Measurements from ENCODE around the gene CCL5. TPM values are rescaled to one million over a fixed set of nuclear protein-coding genes. Genes with fewer than 3 reads are reported as not detected.

Gene CCL5
- polyA plus RNA-seq, 1 donor (not counting 4 experiments of a cell fraction or from before 2014, with no cell fraction given) = 0.46 TPM

GRCh38 chr17:35891269-35891668, 11.1 kb upstream of the CCL5 start:
- H3K27ac ChIP-seq (ENCODE audit: control insufficient read depth, insufficient read depth, low read length) = no peak overlapping the region
- FAIRE-seq (no peak), DNase-seq (ENCODE audit: low read depth, low spot score) (no peak)

GRCh38 chr17:35890774-35891155, 10.6 kb upstream of the CCL5 start:
- peaks cover 7% of the 10 kb centered on the region for H3K4me1 ChIP-seq (ENCODE audit: control insufficient read depth, extremely low read depth, insufficient read depth, low read length)
- dilution Hi-C loops (cut with MboI; ENCODE audit: extremely low pct_ligation_motif_present, low sequenced_read_pairs) = no loop called here
- no peak overlapping the region for H3K4me3 ChIP-seq (ENCODE audit: control insufficient read depth in 2 of 3, extremely low read depth in 1 of 3, insufficient read depth in 2 of 3, low read depth in 1 of 3, low read length in 3 of 3)
- H3K36me3 ChIP-seq (ENCODE audit: control insufficient read depth in 2 of 2, extremely low read depth in 1 of 2, insufficient read depth in 2 of 2, low read length in 2 of 2) = no peaks in the 10 kb centered on the region
- no peak overlapping the region for H3K4me2 ChIP-seq (ENCODE audit: control insufficient read depth, extremely low read depth, insufficient read depth, low read depth, low read length)
- no peaks in the 10 kb centered on the region for H3K9me1 ChIP-seq (ENCODE audit: control insufficient read depth, extremely low read depth, insufficient read depth, low read length)
- H4K20me1 ChIP-seq (ENCODE audit: control insufficient read depth, extremely low read depth, insufficient read depth, low read length) = no peaks in the 10 kb centered on the region
- no peaks in the 10 kb centered on the region for H3K9me3 ChIP-seq (ENCODE audit: control insufficient read depth, low read depth, low read length)
- FAIRE-seq (no peak), DNase-seq (ENCODE audit: low read depth, low spot score) (no peak)
- TF ChIP-seq EZH2 (IDR thresholded peaks at IDR 0.05; ENCODE audit: low read length) = no peak
- TF ChIP-seq, protein P1, sequence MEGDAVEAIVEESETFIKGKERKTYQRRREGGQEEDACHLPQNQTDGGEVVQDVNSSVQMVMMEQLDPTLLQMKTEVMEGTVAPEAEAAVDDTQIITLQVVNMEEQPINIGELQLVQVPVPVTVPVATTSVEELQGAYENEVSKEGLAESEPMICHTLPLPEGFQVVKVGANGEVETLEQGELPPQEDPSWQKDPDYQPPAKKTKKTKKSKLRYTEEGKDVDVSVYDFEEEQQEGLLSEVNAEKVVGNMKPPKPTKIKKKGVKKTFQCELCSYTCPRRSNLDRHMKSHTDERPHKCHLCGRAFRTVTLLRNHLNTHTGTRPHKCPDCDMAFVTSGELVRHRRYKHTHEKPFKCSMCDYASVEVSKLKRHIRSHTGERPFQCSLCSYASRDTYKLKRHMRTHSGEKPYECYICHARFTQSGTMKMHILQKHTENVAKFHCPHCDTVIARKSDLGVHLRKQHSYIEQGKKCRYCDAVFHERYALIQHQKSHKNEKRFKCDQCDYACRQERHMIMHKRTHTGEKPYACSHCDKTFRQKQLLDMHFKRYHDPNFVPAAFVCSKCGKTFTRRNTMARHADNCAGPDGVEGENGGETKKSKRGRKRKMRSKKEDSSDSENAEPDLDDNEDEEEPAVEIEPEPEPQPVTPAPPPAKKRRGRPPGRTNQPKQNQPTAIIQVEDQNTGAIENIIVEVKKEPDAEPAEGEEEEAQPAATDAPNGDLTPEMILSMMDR (optimal IDR thresholded peaks at IDR 0.05 in 1 of 3, IDR thresholded peaks at IDR 0.05 in 1 of 3, conservative IDR thresholded peaks at IDR 0.05 in 1 of 3; ENCODE audit: extremely low read depth in 1 of 3, insufficient read depth in 2 of 3, low read length in 3 of 3) = no peak
- H3K9ac ChIP-seq (ENCODE audit: control insufficient read depth, extremely low read depth, insufficient read depth, low read length) = no peak overlapping the region
- H3K27ac ChIP-seq (ENCODE audit: control insufficient read depth, insufficient read depth, low read length) = no peak overlapping the region
- H3K27me3 ChIP-seq (ENCODE audit: control insufficient read depth, extremely low read depth, insufficient read depth, low read length) = no peaks in the 10 kb centered on the region
- no peaks in the 10 kb centered on the region for H3K79me2 ChIP-seq (ENCODE audit: control insufficient read depth, insufficient read depth, low read length)
- no peak overlapping the region for H2AFZ ChIP-seq (ENCODE audit: control insufficient read depth, low read length)

More at GRCh38 chr17:35891269-35891668, 11.1 kb upstream of the CCL5 start:
- no peak overlapping the region for H2AFZ ChIP-seq (ENCODE audit: control insufficient read depth, low read length)
- H3K4me1 ChIP-seq (ENCODE audit: control insufficient read depth, extremely low read depth, insufficient read depth, low read length) = peaks cover 7% of the 10 kb centered on the region
- no peaks in the 10 kb centered on the region for H3K9me1 ChIP-seq (ENCODE audit: control insufficient read depth, extremely low read depth, insufficient read depth, low read length)
- TF ChIP-seq, protein P1 (optimal IDR thresholded peaks at IDR 0.05 in 1 of 3, IDR thresholded peaks at IDR 0.05 in 1 of 3, conservative IDR thresholded peaks at IDR 0.05 in 1 of 3; ENCODE audit: extremely low read depth in 1 of 3, insufficient read depth in 2 of 3, low read length in 3 of 3) = no peak
- no peak for TF ChIP-seq EZH2 (IDR thresholded peaks at IDR 0.05; ENCODE audit: low read length)
- no peak overlapping the region for H3K4me2 ChIP-seq (ENCODE audit: control insufficient read depth, extremely low read depth, insufficient read depth, low read depth, low read length)
- no peak overlapping the region for H3K4me3 ChIP-seq (ENCODE audit: control insufficient read depth in 2 of 3, extremely low read depth in 1 of 3, insufficient read depth in 2 of 3, low read depth in 1 of 3, low read length in 3 of 3)
- no peaks in the 10 kb centered on the region for H3K9me3 ChIP-seq (ENCODE audit: control insufficient read depth, low read depth, low read length)
- H3K79me2 ChIP-seq (ENCODE audit: control insufficient read depth, insufficient read depth, low read length) = no peaks in the 10 kb centered on the region
- dilution Hi-C loops (cut with MboI; ENCODE audit: extremely low pct_ligation_motif_present, low sequenced_read_pairs) = no loop called here
- H3K36me3 ChIP-seq (ENCODE audit: control insufficient read depth in 2 of 2, extremely low read depth in 1 of 2, insufficient read depth in 2 of 2, low read length in 2 of 2) = no peaks in the 10 kb centered on the region
- no peaks in the 10 kb centered on the region for H4K20me1 ChIP-seq (ENCODE audit: control insufficient read depth, extremely low read depth, insufficient read depth, low read length)
- H3K27me3 ChIP-seq (ENCODE audit: control insufficient read depth, extremely low read depth, insufficient read depth, low read length) = no peaks in the 10 kb centered on the region
- H3K9ac ChIP-seq (ENCODE audit: control insufficient read depth, extremely low read depth, insufficient read depth, low read length) = no peak overlapping the region
